Mucosa of descending colon (tissue), 3 donors: Measurements from ENCODE around the gene ARMH3. TPM values are rescaled to one million over a fixed set of nuclear protein-coding genes. Genes with fewer than 3 reads are reported as not detected.

Experiments used
- ATAC-seq: fragments of 200-7000 bp; cut with Tn5 transposase; one replicate; pipeline ENCODE4 v1.9.1; 2020; ENCODE audit warnings: mild to moderate bottlenecking, moderate library complexity
- DNase-seq, 3 donors: peaks; one replicate each; pipeline ENCODE4 v3.0.0-alpha.2; 2020
- H3K36me3 ChIP-seq: fragments of 200-600 bp; one replicate; pipeline ENCODE4 v1.8.0; 2021; ENCODE audit warnings: low read depth, mild to moderate bottlenecking
- H3K4me1 ChIP-seq: fragments of 200-600 bp; one replicate; pipeline ENCODE4 v1.8.0; 2021; ENCODE audit warnings: low read depth, mild to moderate bottlenecking
- H3K4me3 ChIP-seq: fragments of 200-600 bp; one replicate; pipeline ENCODE4 v1.8.0; 2021; ENCODE audit warnings: mild to moderate bottlenecking
- H3K9me3 ChIP-seq: fragments of 200-600 bp; one replicate; pipeline ENCODE4 v1.8.0; 2021; ENCODE audit warnings: mild to moderate bottlenecking
- CTCF ChIP-seq: fragments of 200-600 bp; IDR thresholded peaks from one replicate; pipeline ENCODE4 v1.8.0; 2022; ENCODE audit warnings: antibody characterized with exemption, mild to moderate bottlenecking
- intact Hi-C, 2 donors: fragments of 100-400 bp; cut with DNase I in 1 of 2; cut with micrococcal nuclease in 1 of 2; formaldehyde crosslinking; loops; one replicate each; pipeline versions ENCODE4 v1.11.0 to v1.11.1; 2022; cut with DNase I, micrococcal nuclease
- total RNA-seq, 3 donors: library from RNA; stranded (reverse); fragmentation: NEBNext Ultra II Directional in 2 of 3; extraction: Animal tissue kit (Norgen Biotek cat#: 25700) in 2 of 3; gene quantifications; one replicate each; pipeline versions ENCODE4 v1.2.1 to v1.2.4, GENCODE V29; 2021 to 2023
- donor health status: DM: no; HTN: no; CAD: no; lungs with moderate emphysema.
- donor health status: DM: no; HTN: no; CAD: no.
- donor health status: DM: no; HTN: yes; CAD: no.

Gene ARMH3
- total RNA-seq, 3 donors from 2014 or later, result 25.8 to 45.6 (median 28.1) TPM

DNA sequence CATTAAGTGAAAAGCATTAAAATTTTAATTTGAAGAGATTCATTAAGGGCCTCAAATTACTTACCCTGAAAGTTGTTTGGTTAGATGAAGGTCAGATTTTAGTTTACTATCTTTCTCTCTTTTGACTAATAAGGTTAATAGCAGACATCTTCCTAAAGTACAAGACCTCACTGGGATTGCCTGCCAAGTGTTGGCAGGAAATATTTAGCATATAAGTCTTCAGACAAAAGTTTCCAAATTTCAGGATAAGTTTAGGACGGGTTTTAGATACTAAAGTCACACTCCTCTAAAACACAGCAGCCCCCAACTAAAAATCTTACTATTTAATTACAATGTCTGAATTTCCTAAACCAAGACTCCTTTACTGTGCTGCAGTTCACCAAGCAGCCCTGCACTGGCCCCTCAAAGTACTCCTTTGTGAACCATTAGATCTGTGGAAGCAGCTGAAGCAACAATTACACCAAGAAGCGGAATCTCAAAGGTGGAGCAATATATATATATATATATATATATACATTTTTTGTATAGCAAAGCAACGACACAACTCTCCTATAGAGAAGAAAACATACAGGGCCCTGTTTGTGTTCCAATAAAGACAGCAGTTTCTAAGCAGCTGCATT is 121.2 kb downstream of the ARMH3 start:
- TF ChIP-seq CTCF, result no peak
- H3K36me3 ChIP-seq, result no peaks in the 10 kb centered on the region
- intact Hi-C loops, result no loop called here
- H3K4me1 ChIP-seq, result no peaks in the 10 kb centered on the region
- no peaks in the 10 kb centered on the region for H3K9me3 ChIP-seq
- ATAC-seq, result no peak
- H3K4me3 ChIP-seq, result no peak overlapping the region
- no peak for DNase-seq

GRCh38 chr10:101933976-101934375 is 122.0 kb downstream of the ARMH3 start:
- intact Hi-C loops, result no loop called here
- H3K36me3 ChIP-seq, result no peaks in the 10 kb centered on the region
- ATAC-seq (no peak), DNase-seq (no peak)
- H3K4me3 ChIP-seq, result no peak overlapping the region
- H3K9me3 ChIP-seq, result no peaks in the 10 kb centered on the region
- TF ChIP-seq CTCF, result no peak
- no peaks in the 10 kb centered on the region for H3K4me1 ChIP-seq

DNA sequence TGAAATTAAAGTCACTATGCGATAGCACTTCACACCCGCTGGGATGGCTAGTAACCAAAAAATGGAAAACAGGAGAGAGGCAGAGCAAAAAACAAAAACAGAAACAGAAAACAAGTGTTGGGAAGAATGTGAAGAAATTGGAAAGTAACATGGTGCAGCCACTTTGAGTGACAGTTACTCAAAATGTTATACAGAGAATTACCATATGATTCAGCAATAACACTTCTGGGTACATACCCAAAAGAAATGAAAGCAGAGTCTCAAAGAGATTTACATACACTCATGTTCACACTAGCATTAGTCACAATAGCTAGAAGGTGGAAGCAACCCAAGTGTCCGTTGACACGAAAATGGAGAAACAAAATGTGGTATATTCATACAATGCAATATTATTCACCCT is 123.8 kb downstream of the ARMH3 start:
- Histone ChIP-seq H3K4me3 (no peak overlapping the region), H3K36me3 (no peaks in the 10 kb centered on the region), H3K4me1 (no peaks in the 10 kb centered on the region), H3K9me3 (no peaks in the 10 kb centered on the region)
- ATAC-seq (no peak), DNase-seq (no peak)
- intact Hi-C loops, result no loop called here
- no peak for TF ChIP-seq CTCF

- intact Hi-C loops, result no loop called here
- no peaks in the 10 kb centered on the region for H3K36me3 ChIP-seq
- no peak for TF ChIP-seq CTCF
- DNase-seq (no peak), ATAC-seq (no peak)
- no peaks in the 10 kb centered on the region for H3K9me3 ChIP-seq
- no peaks in the 10 kb centered on the region for H3K4me1 ChIP-seq
- H3K4me3 ChIP-seq, result no peak overlapping the region
Observed at GRCh38 chr10:101925027-101925426, 130.9 kb downstream of the ARMH3 start.

- DNase-seq, result no peak
- Histone ChIP-seq H3K4me3 (no peak overlapping the region), H3K9me3 (no peaks in the 10 kb centered on the region), H3K4me1 (no peaks in the 10 kb centered on the region), H3K36me3 (no peaks in the 10 kb centered on the region)
- intact Hi-C loops, result no loop called here
- TF ChIP-seq CTCF, result no peak
- no peak for ATAC-seq
Observed at GRCh38 chr10:101923256-101923655, 132.7 kb downstream of the ARMH3 start.

DNA sequence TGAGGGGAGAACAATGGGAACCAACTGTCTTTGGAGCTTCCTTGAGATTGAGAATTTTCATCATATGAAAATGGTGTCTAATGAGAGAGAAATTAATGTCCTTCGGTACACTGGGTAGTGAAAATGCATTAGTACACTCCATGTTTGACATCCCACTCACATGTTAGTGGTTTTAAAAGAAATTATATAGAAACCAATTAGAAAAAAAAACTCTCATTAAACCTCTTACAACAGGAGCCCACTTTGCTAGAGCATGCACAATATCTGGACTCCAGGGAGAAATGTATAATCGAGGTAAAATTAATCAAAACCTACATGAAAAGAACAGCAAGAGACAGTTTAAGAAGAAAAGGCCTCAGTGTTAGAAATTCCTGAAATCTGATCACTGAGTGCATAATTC is 133.1 kb downstream of the ARMH3 start:
- Histone ChIP-seq H3K4me3 (no peak overlapping the region), H3K9me3 (no peaks in the 10 kb centered on the region), H3K4me1 (no peaks in the 10 kb centered on the region), H3K36me3 (no peaks in the 10 kb centered on the region)
- intact Hi-C loops, result no loop called here
- DNase-seq, result no peak
- ATAC-seq, result no peak
- TF ChIP-seq CTCF, result no peak
